ENCODE results near the gene TSPAN7.

GRCh38 chrX:38570396-38570795 is 9.1 kb downstream of the TSPAN7 start:
- TF ChIP-seq POLR2AphosphoS5 (IDR thresholded peaks at IDR 0.05), result no peak
- TF ChIP-seq CTCF (IDR thresholded peaks at IDR 0.05), result no peak
- TF ChIP-seq POLR2A (IDR thresholded peaks at IDR 0.05), result no peak
- no peak for TF ChIP-seq EP300 (IDR thresholded peaks at IDR 0.05)
